GM19467 (cell line): ENCODE data around the gene IGF2R.
"Not testable (repeated sequence)": the region's sequence is repeated elsewhere in the genome, so short reads cannot be mapped to it uniquely, and the experiment has no call there.

Experiments used
- ATAC-seq: cut with Tn5 transposase; IDR thresholded peaks from one replicate; pipeline ENCODE4 v1.9.1; 2021; ENCODE audit warnings: mild to moderate bottlenecking, moderate library complexity; ENCODE audit not compliant: unreplicated experiment

Gene IGF2R

GRCh38 chr6:160135907-160136655 lies 167.2 kb downstream of the IGF2R start:
- ATAC-seq: no peak

- no peak for ATAC-seq
These were observed 168.5 kb downstream of the IGF2R start for GRCh38 chr6:160137130-160137988.

GRCh38 chr6:160137989-160138835 lies 169.3 kb downstream of the IGF2R start:
- ATAC-seq: no peak

GRCh38 chr6:160138839-160139419 lies 170.0 kb downstream of the IGF2R start:
- ATAC-seq: no peak

- ATAC-seq: no peak
These were observed 170.6 kb downstream of the IGF2R start for GRCh38 chr6:160139420-160139851.

- not testable (repeated sequence) for ATAC-seq
These were observed 171.6 kb downstream of the IGF2R start for GRCh38 chr6:160140493-160140892.

GRCh38 chr6:160141001-160141726 lies 172.3 kb downstream of the IGF2R start:
- no peak for ATAC-seq

- no peak for ATAC-seq
These were observed 173.3 kb downstream of the IGF2R start for GRCh38 chr6:160142115-160142715.

GRCh38 chr6:160146454-160147145 lies 177.7 kb downstream of the IGF2R start:
- ATAC-seq: no peak

GRCh38 chr6:160147146-160147536 lies 178.3 kb downstream of the IGF2R start:
- no peak for ATAC-seq

- ATAC-seq: no peak
These were observed 185.6 kb downstream of the IGF2R start for GRCh38 chr6:160154471-160154870.

GRCh38 chr6:160156842-160157241 lies 188.0 kb downstream of the IGF2R start:
- ATAC-seq: no peak

GRCh38 chr6:160160450-160160849 lies 191.6 kb downstream of the IGF2R start:
- ATAC-seq: no peak
